Lower lobe of right lung (tissue), 2 donors: ENCODE results near the gene PLXNA2. TPM values are rescaled to one million over a fixed set of nuclear protein-coding genes. Genes with fewer than 3 reads are reported as not detected.

Source experiments
- ATAC-seq, 2 donors: fragments of 200-7000 bp; cut with Tn5 transposase; one replicate each; pipeline ENCODE4 v1.9.1; 2020 to 2022; ENCODE audit warnings: mild to moderate bottlenecking in 2 of 2, moderate library complexity in 2 of 2
- DNase-seq: peaks from one replicate; pipeline ENCODE4 v3.0.0-alpha.2; 2020
- H3K27ac ChIP-seq: fragments of 200-600 bp; one replicate; pipeline ENCODE4 v1.8.0; 2022
- H3K27me3 ChIP-seq: fragments of 200-600 bp; one replicate; pipeline ENCODE4 v1.8.0; 2022; ENCODE audit warnings: low read depth
- H3K36me3 ChIP-seq: fragments of 200-600 bp; one replicate; pipeline ENCODE4 v1.8.0; 2022; ENCODE audit warnings: mild to moderate bottlenecking
- H3K4me1 ChIP-seq: fragments of 200-600 bp; one replicate; pipeline ENCODE4 v1.8.0; 2022
- H3K4me3 ChIP-seq: fragments of 200-600 bp; one replicate; pipeline ENCODE4 v1.8.0; 2022; ENCODE audit warnings: mild to moderate bottlenecking
- H3K9me3 ChIP-seq: fragments of 200-600 bp; one replicate; pipeline ENCODE4 v1.8.0; 2022
- CTCF ChIP-seq: fragments of 200-600 bp; IDR thresholded peaks from one replicate; pipeline ENCODE4 v1.8.0; 2022; ENCODE audit warnings: antibody characterized with exemption, mild to moderate bottlenecking
- intact Hi-C: fragments of 100-400 bp; cut with DNase I; formaldehyde crosslinking; loops from one replicate; pipeline ENCODE4 v1.11.0; 2022
- total RNA-seq: library from RNA; stranded (reverse); fragmentation: NEBNext Ultra II Directional; extraction: Animal tissue kit (Norgen Biotek cat#: 25700); gene quantifications from one replicate; pipeline ENCODE4 v1.2.1, GENCODE V29; 2021
- donor health status: DM: no; HTN: yes; CAD: no; lungs with severe emphysema.

PLXNA2 gene
- total RNA-seq, 1 donor from 2014 or later: 83.9 TPM

GRCh38 chr1:208029381-208030287 is 214.6 kb downstream of the PLXNA2 start:
- intact Hi-C loops: no loop called here
- H3K36me3 ChIP-seq: peaks cover 94% of the 10 kb centered on the region

GRCh38 chr1:208028526-208028925 is 215.7 kb downstream of the PLXNA2 start:
- ATAC-seq (peak; percentile 18 to 21), DNase-seq (no peak)
- intact Hi-C loops: no loop called here
- TF ChIP-seq CTCF: no peak
- Histone ChIP-seq H3K36me3 (peaks cover 83% of the 10 kb centered on the region), H3K9me3 (no peaks in the 10 kb centered on the region), H3K27ac (peak overlapping the region; percentile 83), H3K4me3 (no peak overlapping the region), H3K27me3 (no peaks in the 10 kb centered on the region), H3K4me1 (peaks cover 25% of the 10 kb centered on the region)

More at GRCh38 chr1:208029381-208030287, 214.6 kb downstream of the PLXNA2 start:
- TF ChIP-seq CTCF: no peak
- ATAC-seq: peak; percentile 3 to 36
- peak overlapping the region; percentile 83 for H3K27ac ChIP-seq
- H3K9me3 ChIP-seq: no peaks in the 10 kb centered on the region
- H3K4me1 ChIP-seq: peaks cover 25% of the 10 kb centered on the region
- no peaks in the 10 kb centered on the region for H3K27me3 ChIP-seq
- no peak for DNase-seq
- no peak overlapping the region for H3K4me3 ChIP-seq

- no peaks in the 10 kb centered on the region for H3K27me3 ChIP-seq
- intact Hi-C loops: no loop called here
- ATAC-seq: no peak
- no peaks in the 10 kb centered on the region for H3K9me3 ChIP-seq
- no peak overlapping the region for H3K4me3 ChIP-seq
- H3K27ac ChIP-seq: no peak overlapping the region
- DNase-seq: no peak
- TF ChIP-seq CTCF: no peak
- H3K4me1 ChIP-seq: peaks cover 25% of the 10 kb centered on the region
- peaks cover 76% of the 10 kb centered on the region for H3K36me3 ChIP-seq
Observed at GRCh38 chr1:208027861-208028260, 216.3 kb downstream of the PLXNA2 start.

GRCh38 chr1:208026880-208027438 is 217.2 kb downstream of the PLXNA2 start:
- intact Hi-C loops: no loop called here
- peaks cover 25% of the 10 kb centered on the region for H3K4me1 ChIP-seq
- H3K27me3 ChIP-seq: no peaks in the 10 kb centered on the region
- ATAC-seq (no peak), DNase-seq (no peak)
- no peak overlapping the region for H3K27ac ChIP-seq
- no peak overlapping the region for H3K4me3 ChIP-seq
- peaks cover 67% of the 10 kb centered on the region for H3K36me3 ChIP-seq
- TF ChIP-seq CTCF: no peak
- H3K9me3 ChIP-seq: no peaks in the 10 kb centered on the region

GRCh38 chr1:208025031-208025430 is 219.2 kb downstream of the PLXNA2 start:
- DNase-seq (no peak), ATAC-seq (no peak)
- H3K9me3 ChIP-seq: no peaks in the 10 kb centered on the region
- H3K4me3 ChIP-seq: no peak overlapping the region
- intact Hi-C loops: no loop called here
- no peaks in the 10 kb centered on the region for H3K27me3 ChIP-seq
- TF ChIP-seq CTCF: no peak
- H3K27ac ChIP-seq: no peak overlapping the region
- H3K4me1 ChIP-seq: peaks cover 13% of the 10 kb centered on the region
- H3K36me3 ChIP-seq: peaks cover 49% of the 10 kb centered on the region
